Astrocyte of the cerebellum (primary cell): ENCODE measurements around the gene CCRL2.

Experiments used
- DNase-seq: peaks from one replicate; pipeline ENCODE4 v3.0.0-alpha.2; 2011; ENCODE audit warnings: low read depth
- H3K4me3 ChIP-seq: 2 replicates; pipeline ENCODE4 v1.5.1; 2011; ENCODE audit warnings: mild to moderate bottlenecking, low read depth, low read length, moderate library complexity
- CTCF ChIP-seq: IDR thresholded peaks from 2 replicates; pipeline ENCODE4 v1.5.1; 2012; ENCODE audit warnings: low read length, low read depth, moderate library complexity, mild to moderate bottlenecking; ENCODE audit errors: missing control alignments
- in situ Hi-C: cut with HindIII; loops from 2 replicates; pipeline ENCODE4 v1.10.0; 2017; ENCODE audit warnings: low sequenced_read_pairs

CCRL2 gene

GRCh38 chr3:46406788-46407611 lies at the start of gene CCRL2, which contains the start of gene CCR5AS:
Gene CCRL2, plus strand, starts transcription at chr3:46407259. Its CDS starts 821 bp downstream, at chr3:46408080.
Gene CCR5AS, minus strand, starts transcription at chr3:46407066.
- DNase-seq = no peak
- H3K4me3 ChIP-seq = no peak within 1 kb of the TSS
- in situ Hi-C loops = no loop called here
- TF ChIP-seq CTCF = no peak

GRCh38 chr3:46358466-46358865 lies 48.6 kb upstream of the CCRL2 start:
- no peak for TF ChIP-seq CTCF
- in situ Hi-C loops = no loop called here
- no peak overlapping the region for H3K4me3 ChIP-seq
- DNase-seq = no peak

GRCh38 chr3:46359733-46360493 lies 47.1 kb upstream of the CCRL2 start:
- peak; percentile 29 for DNase-seq
- TF ChIP-seq CTCF = no peak
- in situ Hi-C loops = no loop called here
- no peak overlapping the region for H3K4me3 ChIP-seq

- TF ChIP-seq CTCF = no peak
- in situ Hi-C loops = no loop called here
- DNase-seq = no peak
- no peak overlapping the region for H3K4me3 ChIP-seq
These were observed 46.2 kb upstream of the CCRL2 start for GRCh38 chr3:46360907-46361306.

GRCh38 chr3:46361408-46362283 lies 45.4 kb upstream of the CCRL2 start:
- no peak for DNase-seq
- in situ Hi-C loops = no loop called here
- no peak for TF ChIP-seq CTCF
- H3K4me3 ChIP-seq = no peak overlapping the region

- no peak for TF ChIP-seq CTCF
- in situ Hi-C loops = loop anchor here (5.0 kb wide), 1 partner anchor 37 kb away; no protein-coding TSS in a partner anchor
- no peak overlapping the region for H3K4me3 ChIP-seq
- no peak for DNase-seq
These were observed 42.0 kb upstream of the CCRL2 start for GRCh38 chr3:46365041-46365440.
